Stimulated activated CD8-positive, alpha-beta memory T cell treated with anti-CD3 and anti-CD28 coated beads, Interleukin-4, amount 100 ng/mL, for 1 hour (primary cell): Measurements from ENCODE around the gene NUB1.

Source experiments
- DNase-seq, 2 donors: peaks; one replicate each; pipeline ENCODE4 v3.0.0-alpha.2; 2020; ENCODE audit warnings: low read depth in 2 of 2, low spot score in 1 of 2

The NUB1 gene

GRCh38 chr7:151375530-151376217 lies 34.1 kb downstream of the NUB1 start:
- DNase-seq, result no peak

- DNase-seq, result no peak
Measured at GRCh38 chr7:151376218-151376902, 34.7 kb downstream of the NUB1 start.

GRCh38 chr7:151377406-151377805 lies 35.8 kb downstream of the NUB1 start:
- DNase-seq, result no peak

DNA sequence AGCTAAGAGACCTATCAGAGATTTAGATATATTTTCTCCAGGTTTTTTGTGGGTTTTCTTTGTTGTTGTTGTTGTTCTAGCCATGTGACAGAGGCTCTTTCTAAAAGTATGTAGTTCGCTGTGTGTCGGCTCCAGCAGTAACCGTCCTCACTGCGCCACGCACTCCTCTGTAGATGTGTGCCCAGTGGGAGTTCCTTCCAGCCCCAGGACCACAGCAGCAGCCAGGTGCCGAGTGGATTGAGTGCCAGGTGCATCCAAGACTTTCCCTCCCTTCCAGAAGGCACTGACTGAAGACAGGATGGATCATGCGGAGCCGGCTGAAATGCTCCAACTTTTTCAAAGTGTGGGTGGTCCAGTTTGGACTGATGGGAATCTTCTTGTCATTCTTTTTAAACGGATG lies 36.4 kb downstream of the NUB1 start:
- DNase-seq, result no peak

DNA sequence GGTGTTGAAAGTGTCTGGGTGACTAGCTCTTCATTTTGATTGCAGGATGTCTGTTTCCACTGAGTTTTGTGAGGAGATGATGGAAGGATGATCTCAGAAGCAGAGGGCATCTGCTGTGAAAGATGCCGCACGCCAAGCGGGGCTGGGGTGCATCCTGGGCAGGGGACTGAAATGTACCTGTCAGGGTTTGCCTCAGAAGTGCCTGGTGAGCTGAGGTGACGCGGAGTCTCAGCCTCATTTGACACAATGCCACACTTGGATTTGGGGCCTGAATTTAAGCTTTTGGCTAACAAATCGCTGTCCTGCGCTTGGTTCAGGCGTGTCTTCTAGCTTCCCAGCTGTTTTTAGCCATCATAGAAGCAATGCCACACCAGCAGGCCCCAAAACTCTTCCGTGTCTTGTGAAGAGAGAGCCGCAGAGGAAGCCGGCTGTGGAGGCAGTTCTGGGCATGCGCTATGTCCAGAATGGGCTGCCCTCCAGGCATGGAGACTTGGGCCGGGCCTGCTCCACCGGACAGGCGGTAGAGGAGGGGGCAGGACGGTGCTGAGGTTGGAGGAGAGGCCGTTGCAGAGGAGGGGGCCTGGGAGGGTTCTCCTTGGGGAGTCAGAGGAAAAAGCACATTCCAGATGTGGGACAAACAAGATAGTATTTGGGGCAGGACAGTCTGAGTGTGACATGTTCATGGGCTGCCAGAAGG lies 37.0 kb downstream of the NUB1 start:
- no peak for DNase-seq

DNA sequence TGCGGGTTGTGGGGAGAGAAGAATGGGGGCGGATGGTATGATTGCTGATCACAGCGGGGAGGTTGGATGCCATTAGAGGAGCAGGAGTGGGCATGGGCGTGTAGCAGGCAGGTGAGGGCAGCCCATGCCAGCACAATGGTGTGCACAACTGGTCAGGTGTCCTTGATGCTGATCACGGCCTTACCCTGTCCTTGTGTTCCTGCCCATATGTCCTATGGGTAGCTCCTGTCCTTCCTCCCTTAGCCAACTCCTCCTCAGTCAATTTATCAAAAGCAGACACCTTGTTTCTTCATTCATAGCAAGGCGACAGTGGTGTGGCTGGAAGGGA lies 37.5 kb downstream of the NUB1 start:
- no peak for DNase-seq

GRCh38 chr7:151379534-151380198 lies 38.1 kb downstream of the NUB1 start:
- no peak for DNase-seq

GRCh38 chr7:151380199-151381097 lies 38.8 kb downstream of the NUB1 start:
- DNase-seq, result no peak

DNA sequence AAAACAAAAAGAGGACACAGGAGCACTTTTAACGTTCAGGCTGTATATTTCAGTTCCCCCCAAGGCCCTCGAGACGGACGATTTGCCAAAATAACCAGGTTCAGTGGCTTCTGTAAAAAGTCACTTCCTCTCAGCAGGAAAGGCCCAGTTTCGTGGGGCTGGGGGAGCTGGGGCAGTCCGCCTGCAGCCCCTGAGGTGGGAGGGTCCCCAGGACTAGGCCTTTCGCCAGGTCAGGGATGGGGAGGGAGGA lies 39.4 kb downstream of the NUB1 start:
- no peak for DNase-seq

DNA sequence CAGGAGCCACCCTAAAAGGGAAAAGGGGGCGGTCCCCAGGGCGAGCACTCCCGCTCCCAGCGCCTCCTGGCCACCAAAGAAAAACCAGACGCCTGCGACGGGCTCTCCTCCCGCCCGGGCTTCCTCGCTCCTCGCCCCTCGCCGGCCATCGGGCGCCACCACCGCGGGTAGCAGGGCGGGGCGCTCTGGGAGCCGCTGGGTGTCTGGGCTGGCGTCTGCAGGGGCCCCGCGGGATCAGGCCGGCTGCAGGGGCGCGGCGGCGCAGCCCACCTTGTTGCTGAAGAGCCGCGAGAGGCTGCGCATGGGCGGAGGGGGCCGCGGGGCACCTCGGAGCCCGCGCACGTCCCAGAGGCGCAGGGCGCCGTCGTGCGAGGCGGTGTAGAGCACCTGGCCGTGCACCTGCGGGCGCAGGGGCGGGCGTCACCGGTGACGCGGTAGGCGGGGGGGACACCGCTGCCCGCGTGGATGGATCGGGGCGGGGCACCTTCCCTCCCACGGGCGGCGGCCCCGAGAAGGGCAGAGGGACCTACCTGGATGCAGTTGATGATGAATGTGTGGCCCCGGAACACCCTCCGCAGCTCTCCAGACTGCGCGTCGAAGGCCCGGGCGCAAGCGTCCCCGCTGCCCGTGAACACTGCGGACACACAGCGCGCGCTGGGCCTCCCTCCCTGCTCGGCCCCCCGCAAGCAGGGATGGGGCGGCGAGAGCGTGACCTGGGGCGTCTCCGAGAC lies 39.9 kb downstream of the NUB1 start:
- no peak for DNase-seq

DNA sequence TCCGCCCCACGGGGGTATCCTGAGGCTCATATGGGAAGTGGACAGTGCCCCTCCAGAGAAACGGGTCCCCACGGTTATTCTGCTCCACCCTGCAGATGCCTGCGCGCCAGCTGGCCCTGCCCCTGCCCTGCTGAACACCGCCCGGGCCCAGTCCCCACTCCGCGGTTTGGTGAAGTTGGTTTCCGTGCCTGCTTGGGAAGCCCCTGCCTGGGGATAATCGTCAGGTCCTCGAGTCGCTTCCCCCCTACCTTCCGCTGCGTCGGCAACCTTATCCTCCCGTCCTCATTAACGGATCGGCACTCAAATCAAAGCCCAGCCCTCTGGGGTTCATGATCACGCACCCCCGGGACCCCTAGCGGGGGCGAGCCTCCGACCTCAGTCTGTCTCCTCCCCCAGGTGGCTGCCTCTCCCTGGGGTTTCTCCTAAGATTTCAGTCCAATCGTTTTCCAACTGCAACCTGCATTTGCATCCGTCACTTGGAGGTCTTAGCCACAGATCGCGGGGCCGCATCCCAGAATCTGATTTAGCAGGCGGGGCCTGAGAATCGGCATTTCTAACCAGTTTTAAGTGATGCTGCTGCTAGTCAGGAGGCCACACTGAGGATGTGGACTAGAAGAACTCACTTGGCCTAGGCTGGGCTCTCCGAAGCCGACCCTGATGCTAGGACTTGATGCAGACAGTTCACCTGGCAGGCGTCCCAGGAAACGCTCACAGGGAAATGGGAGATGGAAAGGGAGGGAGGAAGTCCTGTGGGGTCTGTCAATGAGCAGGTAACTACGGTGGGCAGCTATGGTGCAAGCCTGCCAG lies 40.7 kb downstream of the NUB1 start:
- DNase-seq, result no peak

GRCh38 chr7:151383638-151384351 lies 42.2 kb downstream of the NUB1 start:
- no peak for DNase-seq

DNA sequence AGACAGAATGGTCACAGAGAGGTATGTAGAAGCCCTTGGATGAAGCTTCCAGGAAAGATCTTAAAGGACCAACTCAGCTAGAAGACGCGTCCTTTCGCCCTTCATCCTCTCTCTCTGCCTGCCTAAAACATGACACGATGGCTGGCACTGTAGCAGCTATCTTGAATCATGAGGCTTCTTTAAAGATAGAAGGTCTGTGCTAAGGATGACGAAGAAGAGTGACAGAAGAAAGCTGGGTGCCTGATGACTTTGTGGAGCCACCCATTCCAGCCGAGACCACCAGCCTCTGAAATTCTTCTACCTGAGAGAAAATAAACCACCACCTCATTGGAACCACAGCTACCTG lies 42.7 kb downstream of the NUB1 start:
- no peak for DNase-seq

DNA sequence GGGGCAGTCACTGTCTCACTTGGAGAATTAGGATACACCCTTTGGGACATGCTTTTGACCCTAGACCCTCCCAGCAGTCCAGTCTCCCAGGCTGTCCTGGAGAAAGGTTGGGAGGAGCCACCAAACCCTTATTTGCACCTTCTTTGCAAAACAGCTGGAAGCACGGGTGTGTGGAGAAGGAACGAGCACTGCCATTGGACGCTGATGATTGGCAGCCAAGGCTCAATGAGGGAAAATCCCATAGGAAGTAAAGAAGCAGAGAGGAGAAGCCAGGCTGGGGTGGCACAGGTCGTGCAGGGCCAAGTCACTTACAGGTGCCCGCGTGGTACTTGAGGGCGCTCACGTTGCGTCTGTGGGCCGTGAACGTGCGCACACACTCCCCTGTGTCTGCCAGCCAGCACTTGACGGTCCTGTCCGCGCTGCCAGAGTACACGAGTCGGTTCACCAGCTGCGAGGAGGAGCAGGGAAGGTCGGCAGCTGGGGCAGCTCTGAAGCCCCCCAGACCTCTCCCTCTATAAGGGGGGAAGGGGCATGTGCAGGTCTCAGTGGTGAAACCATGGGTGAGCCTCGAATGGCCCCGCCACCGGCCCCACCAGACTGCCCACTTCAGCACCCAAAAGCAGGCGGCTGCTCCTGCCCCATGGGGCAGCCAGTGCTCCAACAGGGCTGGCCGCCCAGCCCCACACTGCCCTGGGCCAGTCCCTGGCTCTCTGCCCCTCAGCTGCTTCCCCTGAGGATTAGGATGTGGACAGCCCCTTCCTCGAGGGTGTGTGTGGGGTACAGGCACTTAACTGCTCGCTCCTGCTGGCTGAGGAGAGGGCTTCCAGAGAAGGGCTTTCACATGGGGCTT lies 43.4 kb downstream of the NUB1 start:
- DNase-seq, result no peak

- DNase-seq, result no peak
Measured at GRCh38 chr7:151385626-151386300, 44.2 kb downstream of the NUB1 start.

DNA sequence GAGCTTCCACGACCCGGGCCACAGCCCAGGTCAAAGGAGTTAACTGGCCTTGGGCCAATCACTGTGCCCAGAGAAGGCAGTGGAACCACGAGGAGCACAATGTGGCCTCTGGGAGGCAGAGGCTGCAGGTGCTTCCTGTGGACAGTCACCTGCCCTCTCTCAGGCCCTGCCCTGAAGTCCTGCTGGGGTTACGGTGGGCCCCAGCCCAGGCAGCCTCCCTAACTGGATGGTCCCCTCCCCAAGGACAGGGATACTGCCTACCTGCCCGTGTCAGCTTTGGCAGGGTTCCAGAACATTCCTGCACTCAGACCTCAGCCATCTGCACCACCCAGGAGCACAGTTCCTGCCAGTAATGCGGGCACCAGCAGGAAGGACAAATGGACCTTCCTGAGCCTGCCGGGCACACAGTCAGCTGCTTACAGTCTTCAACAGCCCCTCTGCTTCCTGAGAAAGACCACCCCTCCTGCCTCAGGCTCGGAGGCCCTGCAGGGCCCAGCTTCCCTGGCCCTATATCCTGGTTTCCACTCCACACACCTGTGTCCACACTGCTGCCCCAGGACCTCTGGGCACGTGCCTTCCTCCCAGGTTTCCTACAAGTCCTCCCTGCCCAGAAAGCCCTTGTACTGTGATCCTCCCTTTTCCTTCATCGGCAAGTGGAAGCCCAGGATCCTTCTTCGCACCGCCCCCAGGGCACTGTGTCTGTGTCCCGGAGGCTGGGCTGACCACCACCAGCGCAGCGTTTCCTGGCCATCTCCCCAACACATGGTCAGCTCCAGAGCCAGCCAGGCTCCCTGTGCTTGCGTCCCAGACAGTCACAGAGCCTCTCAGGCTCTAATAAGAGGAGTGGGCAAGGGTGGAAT lies 44.9 kb downstream of the NUB1 start:
- no peak for DNase-seq
